Stomach smooth muscle (tissue), 2 donors: Measurements from ENCODE around the gene MARCKS.

Experiments used
- H3K27ac ChIP-seq: one replicate; pipeline ENCODE4 v1.7.0; 2013; ENCODE audit warnings: mild to moderate bottlenecking, low read length, inconsistent platforms
- H3K27me3 ChIP-seq, 2 donors: one replicate each; pipeline ENCODE4 v1.7.0; 2013; ENCODE audit warnings: low read length in 2 of 2; ENCODE audit not compliant: insufficient read depth in 2 of 2, control insufficient read depth in 1 of 2
- H3K36me3 ChIP-seq, 2 donors: one replicate each; pipeline ENCODE4 v1.7.0; 2013; ENCODE audit warnings: low read length in 2 of 2; ENCODE audit not compliant: control insufficient read depth in 2 of 2, insufficient read depth in 2 of 2
- H3K4me1 ChIP-seq: one replicate; pipeline ENCODE4 v1.7.0; 2013; ENCODE audit warnings: low read length; ENCODE audit not compliant: control insufficient read depth, insufficient read depth
- H3K4me3 ChIP-seq, 2 donors: one replicate each; pipeline ENCODE4 v1.7.0; 2013; ENCODE audit warnings: low read length in 2 of 2
- H3K9ac ChIP-seq, 2 donors: one replicate each; pipeline ENCODE4 v1.7.0; 2013; ENCODE audit warnings: low read length in 2 of 2, mild to moderate bottlenecking in 1 of 2
- H3K9me3 ChIP-seq, 2 donors: one replicate each; pipeline ENCODE4 v1.7.0; 2013; ENCODE audit warnings: low read length in 2 of 2; ENCODE audit not compliant: control insufficient read depth in 2 of 2
- donor health status: healthy.
- donor health status: Pancreatic carcinoma.

The MARCKS gene

GRCh38 chr6:113848811-113849210 lies 8.3 kb upstream of the MARCKS start:
- Histone ChIP-seq H3K4me1 (no peaks in the 10 kb centered on the region), H3K9me3 (no peaks in the 10 kb centered on the region), H3K27me3 (no peaks in the 10 kb centered on the region), H3K27ac (no peak overlapping the region), H3K36me3 (no peaks in the 10 kb centered on the region), H3K9ac (no peak overlapping the region), H3K4me3 (no peak overlapping the region)

- Histone ChIP-seq H3K9ac (no peak overlapping the region), H3K36me3 (no peaks in the 10 kb centered on the region), H3K4me3 (no peak overlapping the region), H3K9me3 (no peaks in the 10 kb centered on the region), H3K27me3 (no peaks in the 10 kb centered on the region), H3K4me1 (peaks cover 7% of the 10 kb centered on the region), H3K27ac (no peak overlapping the region)
These were observed 3.9 kb upstream of the MARCKS start for GRCh38 chr6:113853252-113853651.

GRCh38 chr6:113854531-113855499 lies 2.3 kb upstream of the MARCKS start:
- Histone ChIP-seq H3K4me1 (peaks cover 13% of the 10 kb centered on the region), H3K9ac (peak overlapping the region; percentile 80 to 98), H3K27ac (peak overlapping the region; percentile 96), H3K9me3 (no peaks in the 10 kb centered on the region), H3K4me3 (peak overlapping the region; percentile 89 to 97), H3K36me3 (no peaks in the 10 kb centered on the region), H3K27me3 (no peaks in the 10 kb centered on the region)

- Histone ChIP-seq H3K9ac (peak overlapping the region; percentile 80 to 98), H3K27me3 (no peaks in the 10 kb centered on the region), H3K9me3 (no peaks in the 10 kb centered on the region), H3K36me3 (no peaks in the 10 kb centered on the region), H3K4me1 (peaks cover 15% of the 10 kb centered on the region), H3K27ac (peak overlapping the region; percentile 96), H3K4me3 (peak overlapping the region; percentile 89 to 97)
These were observed 1.4 kb upstream of the MARCKS start for GRCh38 chr6:113855500-113856374.

DNA sequence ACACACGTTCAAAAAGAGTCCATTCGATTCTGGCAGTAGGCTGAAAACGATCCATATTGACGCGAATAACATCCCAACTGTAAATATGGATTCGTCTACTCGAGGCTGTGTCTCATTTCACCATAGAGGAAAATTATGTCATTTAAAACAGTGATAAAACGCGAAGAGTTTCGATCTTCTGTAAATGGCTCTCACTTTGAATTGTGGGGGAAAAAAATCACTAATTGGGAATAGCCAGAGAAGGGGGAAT lies 845 bp upstream of the MARCKS start:
- Histone ChIP-seq H3K4me1 (peaks cover 15% of the 10 kb centered on the region), H3K27me3 (no peaks in the 10 kb centered on the region), H3K9me3 (no peaks in the 10 kb centered on the region), H3K4me3 (peak overlapping the region; percentile 89 to 97), H3K27ac (peak overlapping the region; percentile 96), H3K36me3 (no peaks in the 10 kb centered on the region), H3K9ac (peak overlapping the region; percentile 80 to 98)

DNA sequence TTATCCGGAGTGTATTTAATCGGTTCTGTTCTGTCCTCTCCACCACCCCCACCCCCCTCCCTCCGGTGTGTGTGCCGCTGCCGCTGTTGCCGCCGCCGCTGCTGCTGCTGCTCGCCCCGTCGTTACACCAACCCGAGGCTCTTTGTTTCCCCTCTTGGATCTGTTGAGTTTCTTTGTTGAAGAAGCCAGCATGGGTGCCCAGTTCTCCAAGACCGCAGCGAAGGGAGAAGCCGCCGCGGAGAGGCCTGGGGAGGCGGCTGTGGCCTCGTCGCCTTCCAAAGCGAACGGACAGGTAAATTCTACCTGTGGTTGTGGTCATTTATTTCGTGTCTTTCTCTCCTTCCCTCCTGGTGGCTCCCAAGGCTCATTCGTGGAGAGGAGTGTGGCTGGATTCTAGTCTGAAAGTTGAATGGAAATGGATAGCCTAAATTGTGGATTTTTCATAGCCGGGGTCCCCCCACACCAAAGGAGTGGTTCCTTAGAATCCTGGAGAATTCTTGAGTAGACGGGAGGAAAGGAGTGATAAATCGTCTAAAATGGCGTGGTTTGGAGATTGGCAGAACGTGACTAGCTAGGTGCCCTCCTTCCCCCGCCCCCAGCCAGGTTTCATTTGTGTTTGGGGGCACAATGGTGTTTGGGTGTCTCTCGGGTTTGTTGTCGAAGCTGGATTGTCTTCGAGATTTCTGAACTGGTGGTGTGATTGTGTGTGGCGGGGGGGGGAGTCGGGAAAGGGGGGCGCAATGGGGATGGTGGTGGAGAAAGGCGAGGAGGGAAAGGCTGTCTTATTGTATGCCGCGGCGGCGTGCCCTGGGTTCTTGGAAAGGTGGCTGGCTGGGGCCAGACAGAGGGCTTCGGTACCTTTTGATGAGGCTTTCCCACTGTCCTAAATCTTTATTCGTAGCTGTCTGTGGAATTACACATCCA lies 673 bp downstream of the MARCKS start:
- no peaks in the 10 kb centered on the region for H3K36me3 ChIP-seq
- H3K9me3 ChIP-seq: no peaks in the 10 kb centered on the region
- no peaks in the 10 kb centered on the region for H3K27me3 ChIP-seq
- peaks cover 15% of the 10 kb centered on the region for H3K4me1 ChIP-seq
- peak overlapping the region; percentile 96 for H3K27ac ChIP-seq
- H3K9ac ChIP-seq: peak overlapping the region; percentile 96 to 98
- H3K4me3 ChIP-seq: peak overlapping the region; percentile 97 to 98

- Histone ChIP-seq H3K4me1 (peaks cover 15% of the 10 kb centered on the region), H3K9ac (peak overlapping the region; percentile 96 to 98), H3K9me3 (no peaks in the 10 kb centered on the region), H3K4me3 (peak overlapping the region; percentile 97 to 98), H3K27ac (peak overlapping the region; percentile 96), H3K27me3 (no peaks in the 10 kb centered on the region), H3K36me3 (no peaks in the 10 kb centered on the region)
These were observed 1.6 kb downstream of the MARCKS start for GRCh38 chr6:113858480-113859348.

DNA sequence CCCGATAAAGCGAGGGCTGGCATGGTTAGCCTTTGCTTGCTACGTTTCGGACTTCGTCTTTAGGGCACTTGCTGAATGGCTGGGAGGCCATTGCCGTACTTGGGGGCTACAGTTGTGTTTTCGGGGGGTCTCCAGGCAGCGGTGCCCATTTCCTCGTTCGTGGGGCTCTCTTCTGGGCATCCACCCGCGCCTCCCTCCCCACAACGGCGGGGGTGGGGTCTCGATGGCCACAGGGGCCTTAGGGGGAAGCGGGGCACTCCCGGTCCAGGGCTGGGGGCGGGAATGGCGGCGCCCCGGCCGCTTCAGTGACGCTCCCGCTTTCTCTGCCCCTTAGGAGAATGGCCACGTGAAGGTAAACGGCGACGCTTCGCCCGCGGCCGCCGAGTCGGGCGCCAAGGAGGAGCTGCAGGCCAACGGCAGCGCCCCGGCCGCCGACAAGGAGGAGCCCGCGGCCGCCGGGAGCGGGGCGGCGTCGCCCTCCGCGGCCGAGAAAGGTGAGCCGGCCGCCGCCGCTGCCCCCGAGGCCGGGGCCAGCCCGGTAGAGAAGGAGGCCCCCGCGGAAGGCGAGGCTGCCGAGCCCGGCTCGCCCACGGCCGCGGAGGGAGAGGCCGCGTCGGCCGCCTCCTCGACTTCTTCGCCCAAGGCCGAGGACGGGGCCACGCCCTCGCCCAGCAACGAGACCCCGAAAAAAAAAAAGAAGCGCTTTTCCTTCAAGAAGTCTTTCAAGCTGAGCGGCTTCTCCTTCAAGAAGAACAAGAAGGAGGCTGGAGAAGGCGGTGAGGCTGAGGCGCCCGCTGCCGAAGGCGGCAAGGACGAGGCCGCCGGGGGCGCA lies 2.4 kb downstream of the MARCKS start:
- H3K27ac ChIP-seq: peak overlapping the region; percentile 96
- H3K4me1 ChIP-seq: peaks cover 12% of the 10 kb centered on the region
- no peaks in the 10 kb centered on the region for H3K9me3 ChIP-seq
- no peaks in the 10 kb centered on the region for H3K27me3 ChIP-seq
- H3K4me3 ChIP-seq: peak overlapping the region; percentile 83 to 97
- H3K36me3 ChIP-seq: no peaks in the 10 kb centered on the region
- peak overlapping the region; percentile 75 to 98 for H3K9ac ChIP-seq
